Left forelimb (tissue), 1 donor: Measurements from ENCODE around the gene INKA1.
"Not testable (repeated sequence)": the region's sequence is repeated elsewhere in the genome, so short reads cannot be mapped to it uniquely, and the experiment has no call there.

Experiments
- DNase-seq: peaks from one replicate; pipeline ENCODE4 v3.0.0-alpha.2; 2018; ENCODE audit warnings: low spot score

Gene INKA1

DNA sequence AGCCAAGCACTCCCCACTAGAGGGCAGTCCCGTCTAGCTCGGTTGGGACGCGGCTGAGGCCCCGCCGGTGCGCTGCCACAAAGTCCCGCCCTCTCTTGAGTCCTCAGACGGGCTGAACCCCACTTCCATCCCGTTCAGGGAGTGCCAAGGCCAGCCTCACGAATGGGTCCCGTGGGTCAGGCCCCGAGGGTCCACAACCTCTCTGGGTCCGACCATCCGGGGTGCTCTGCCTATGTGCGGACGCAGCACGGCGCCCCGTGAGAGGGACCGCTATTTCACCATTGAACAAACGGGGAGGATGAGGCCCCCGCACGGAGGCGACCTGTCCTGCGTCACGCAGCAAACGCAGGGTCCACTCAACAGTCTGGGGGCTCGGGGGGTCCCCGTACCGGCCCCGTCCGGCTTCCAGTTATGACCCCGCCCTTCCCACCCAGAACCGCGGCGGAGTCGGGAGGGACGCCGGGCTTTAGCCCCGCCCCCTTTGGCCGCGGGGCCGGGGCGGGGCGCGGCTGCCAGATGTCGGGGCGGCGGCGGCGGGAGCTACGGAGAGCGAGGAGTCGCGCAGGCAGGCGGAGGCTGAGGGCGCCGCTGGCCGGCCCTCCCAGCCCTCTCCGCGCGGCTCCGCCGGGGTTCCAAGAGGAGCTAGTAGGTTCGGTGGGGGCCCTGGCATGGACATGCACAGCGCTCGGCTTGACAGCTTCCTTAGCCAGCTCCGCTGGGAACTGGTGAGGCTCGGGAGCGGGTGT lies at the start of gene INKA1:
Gene INKA1, plus strand, starts transcription at position 543 of the 746 bp plus-strand sequence. Its CDS starts 132 bp downstream, at position 675.
- peak; percentile 93 for DNase-seq

GRCh38 chr3:49754536-49754935 lies 48.5 kb upstream of the INKA1 start:
- no peak for DNase-seq

- DNase-seq: no peak
These were observed 47.0 kb upstream of the INKA1 start for GRCh38 chr3:49756036-49756435.

- no peak for DNase-seq
These were observed 45.9 kb upstream of the INKA1 start for GRCh38 chr3:49757197-49757596.

- no peak for DNase-seq
These were observed 43.8 kb upstream of the INKA1 start for GRCh38 chr3:49759226-49759625.

GRCh38 chr3:49761661-49762060 lies 41.4 kb upstream of the INKA1 start:
- DNase-seq: no peak

GRCh38 chr3:49763981-49764380 lies 39.1 kb upstream of the INKA1 start:
- DNase-seq: no peak

DNA sequence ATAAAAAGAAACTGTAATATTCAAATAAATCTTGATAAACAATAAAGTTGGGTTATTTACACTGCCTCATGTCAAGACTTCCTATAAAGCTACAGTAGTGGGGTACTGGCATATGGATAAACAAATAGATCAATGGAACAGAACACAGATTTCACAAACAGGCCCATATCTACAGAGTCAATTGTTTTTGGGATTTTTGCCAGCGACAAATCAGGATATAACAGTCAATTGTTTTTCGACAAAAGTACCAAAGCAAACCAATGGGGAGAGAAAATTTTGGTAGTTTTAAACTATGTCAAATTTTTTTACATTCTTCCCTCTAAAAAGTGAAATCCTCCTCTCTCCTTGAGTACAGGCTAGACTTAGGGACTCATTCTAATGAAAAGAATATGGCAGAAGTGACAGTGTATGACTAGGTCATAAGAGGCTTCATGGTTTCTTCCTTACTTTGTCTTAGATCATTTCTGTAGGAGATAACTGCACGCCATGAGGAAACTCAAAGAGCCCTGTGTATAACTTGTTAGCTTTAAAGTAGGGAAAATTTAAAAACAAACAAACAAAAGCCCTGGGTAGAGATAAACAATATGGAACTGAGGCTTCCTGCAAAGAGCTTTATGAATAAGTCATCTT lies 33.7 kb upstream of the INKA1 start:
- DNase-seq: no peak

GRCh38 chr3:49769926-49770325 lies 33.1 kb upstream of the INKA1 start:
- DNase-seq: no peak

DNA sequence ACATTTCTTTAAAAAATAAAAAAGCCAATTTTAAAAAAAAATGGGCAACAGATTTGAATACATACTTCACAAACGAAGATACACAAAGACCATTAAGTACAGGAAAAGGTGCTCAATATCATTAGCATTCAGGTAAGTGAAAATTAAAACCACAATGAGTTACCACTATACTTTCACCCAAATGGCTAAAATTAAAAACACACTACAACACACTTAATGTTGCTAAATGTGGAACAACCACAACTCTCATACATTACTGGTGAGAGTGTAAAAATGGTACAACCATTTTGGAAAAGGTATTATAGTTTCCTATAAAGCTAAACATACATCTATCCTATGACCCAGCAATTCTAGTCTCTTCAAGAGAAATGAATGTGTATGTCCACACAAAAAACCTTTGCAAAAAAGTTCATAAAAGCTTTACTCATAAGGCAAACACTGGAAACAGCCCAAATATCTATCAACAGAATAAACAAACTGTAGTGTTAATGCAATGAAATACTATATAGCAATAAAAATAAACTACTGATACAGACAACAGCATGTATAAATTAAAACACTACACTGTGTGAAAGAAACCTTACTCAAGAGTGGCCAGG lies 31.6 kb upstream of the INKA1 start:
- DNase-seq: no peak

GRCh38 chr3:49772703-49773102 lies 30.4 kb upstream of the INKA1 start:
- no peak for DNase-seq

DNA sequence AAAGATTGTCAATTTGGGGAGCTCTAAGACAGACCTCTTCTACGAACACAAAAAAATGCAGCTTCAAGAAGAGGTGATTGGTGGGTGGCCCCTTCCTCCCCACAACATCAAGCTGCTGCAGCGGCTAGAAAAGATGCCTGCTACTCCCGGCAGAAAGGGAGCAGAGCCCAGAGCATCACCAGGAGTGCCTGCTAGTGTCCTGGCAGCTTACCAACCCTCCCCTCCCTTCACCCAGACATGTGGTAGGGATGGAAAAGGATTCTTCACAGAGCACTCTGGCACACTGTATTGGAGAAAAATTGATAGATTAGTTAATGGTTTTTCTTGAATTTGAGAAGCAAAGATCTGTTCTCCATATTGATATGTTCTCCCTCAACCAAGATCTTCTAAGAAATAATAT lies 27.5 kb upstream of the INKA1 start:
- no peak for DNase-seq

- DNase-seq: not testable (repeated sequence)
These were observed 27.0 kb upstream of the INKA1 start for GRCh38 chr3:49776101-49776500.

GRCh38 chr3:49779358-49780079 lies 23.5 kb upstream of the INKA1 start:
- DNase-seq: no peak

- no peak for DNase-seq
These were observed 22.7 kb upstream of the INKA1 start for GRCh38 chr3:49780080-49780974.

DNA sequence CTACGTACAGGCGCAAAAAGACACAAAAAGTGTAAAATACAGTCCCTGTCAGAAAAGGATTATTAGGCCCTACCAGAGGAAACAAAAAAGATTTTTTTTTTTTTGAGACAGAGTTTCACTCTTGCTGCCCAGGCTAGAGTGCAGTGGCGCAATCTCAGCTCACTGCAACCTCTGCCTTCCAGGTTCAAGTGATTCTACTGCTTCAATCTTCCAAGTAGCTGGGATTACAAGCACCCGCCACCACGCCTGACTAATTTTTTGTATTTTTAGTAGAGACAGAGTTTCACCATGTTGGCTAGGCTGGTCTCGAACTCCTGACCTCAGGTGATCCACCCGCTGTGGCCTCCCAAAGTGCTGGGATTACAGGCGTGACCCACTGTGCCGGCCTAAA lies 22.1 kb upstream of the INKA1 start:
- DNase-seq: not testable (repeated sequence)

- DNase-seq: no peak
These were observed 21.5 kb upstream of the INKA1 start for GRCh38 chr3:49781415-49782199.

GRCh38 chr3:49782277-49782676 lies 20.8 kb upstream of the INKA1 start:
- not testable (repeated sequence) for DNase-seq

DNA sequence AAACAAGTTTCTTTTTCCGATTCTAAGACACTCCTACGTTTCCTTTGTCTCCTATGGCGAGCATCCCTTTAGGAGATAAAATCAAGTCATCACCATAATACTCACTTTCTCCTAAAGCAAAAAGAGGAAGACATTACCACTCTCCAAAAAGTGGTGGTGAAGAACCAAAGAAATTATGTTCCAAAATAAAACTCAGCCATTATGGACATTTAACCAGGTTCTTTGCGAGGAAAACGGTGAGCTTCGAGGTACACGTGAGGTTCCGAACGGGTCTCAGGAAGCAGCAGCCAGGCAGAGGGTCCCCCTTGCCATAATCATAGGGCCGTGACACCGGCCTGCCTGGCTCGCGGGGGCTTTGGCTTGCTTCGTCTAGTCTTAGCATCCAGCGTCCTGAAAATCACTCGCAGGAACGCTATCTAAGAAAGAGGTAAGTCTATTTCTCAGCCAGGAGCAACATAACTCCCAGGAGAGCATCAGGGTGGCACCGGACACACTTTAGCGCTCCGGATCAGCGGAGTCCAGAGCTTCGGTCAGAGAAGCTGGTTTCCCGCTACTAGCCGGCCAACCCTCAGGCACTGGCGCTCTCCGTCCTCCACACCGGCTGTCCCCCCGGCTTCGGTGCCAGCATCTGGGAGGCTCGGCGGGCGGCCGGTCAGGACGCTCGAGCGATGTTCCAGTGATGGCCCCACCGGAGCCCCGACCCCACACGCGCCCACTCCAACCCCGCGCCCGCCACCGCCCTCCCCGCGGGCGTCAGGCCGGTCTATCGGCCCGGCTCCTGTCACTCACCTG lies 17.3 kb upstream of the INKA1 start:
- no peak for DNase-seq
